ENCODE data around the gene POU2AF1.

- no peak for TF ChIP-seq EZH2phosphoT487 (conservative IDR thresholded peaks at IDR 0.05; ENCODE audit: low read length)
- no peak for TF ChIP-seq CTCF (IDR thresholded peaks at IDR 0.05; ENCODE audit: insufficient read depth, low read length, poor library complexity, severe bottlenecking)
These were observed 2.7 kb downstream of the POU2AF1 start for GRCh38 chr11:111376181-111376871.
